ENCODE measurements around the gene CTSZ.

CTSZ gene

DNA sequence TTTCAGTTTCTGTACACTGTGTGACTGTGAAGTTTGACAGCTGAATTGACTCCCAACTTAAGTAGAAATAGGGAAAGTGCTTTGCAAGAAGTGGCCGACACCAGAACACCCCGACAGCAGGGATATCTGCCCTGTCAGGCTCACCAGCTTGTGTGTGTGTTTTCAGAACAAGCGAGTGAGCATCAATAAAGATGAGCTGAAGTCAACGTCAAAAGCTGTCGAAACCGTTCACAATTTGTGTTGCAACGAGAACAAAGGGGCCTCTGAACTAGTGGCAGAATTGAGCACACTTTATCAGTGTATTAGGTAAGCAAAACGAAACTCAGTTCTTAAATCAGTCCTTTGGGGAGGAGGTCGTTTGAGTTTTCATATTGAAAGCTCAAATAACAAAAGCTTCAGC, 15.3 kb downstream of the CTSZ start:
- Histone ChIP-seq H4K20me1 (ENCODE audit: insufficient read depth, low read length) (peaks cover 33% of the 10 kb centered on the region; the same call in 1 of the 2 replicates), H3K4me3 (ENCODE audit: low read depth in 1 of 2, low read length in 2 of 2) (no peak overlapping the region), H3K79me2 (ENCODE audit: insufficient read depth, low read length) (peaks cover 5% of the 10 kb centered on the region; the same call in 1 of the 2 replicates), H3K27ac (ENCODE audit: low read length) (no peak overlapping the region), H2AFZ (ENCODE audit: low read depth, low read length) (no peak overlapping the region), H3K9me3 (ENCODE audit: insufficient read depth, low read length, severe bottlenecking) (no peaks in the 10 kb centered on the region), H3K27me3 (ENCODE audit: insufficient read depth, low read length, poor library complexity) (no peaks in the 10 kb centered on the region), H3K9ac (ENCODE audit: low read depth, low read length) (no peak overlapping the region), H3K4me1 (ENCODE audit: insufficient read depth, low read length) (no peaks in the 10 kb centered on the region), H3K4me2 (ENCODE audit: insufficient read depth, low read length) (no peak overlapping the region), H3K36me3 (ENCODE audit: insufficient read depth, low read length) (peaks cover 95% of the 10 kb centered on the region)
- ATAC-seq (ENCODE audit: insufficient read depth, low read depth) (no peak), DNase-seq (no peak)
- TF ChIP-seq EZH2 (IDR thresholded peaks at IDR 0.05; ENCODE audit: borderline replicate concordance, low read depth, low read length, severe bottlenecking) = no peak
- TF ChIP-seq, protein P1, sequence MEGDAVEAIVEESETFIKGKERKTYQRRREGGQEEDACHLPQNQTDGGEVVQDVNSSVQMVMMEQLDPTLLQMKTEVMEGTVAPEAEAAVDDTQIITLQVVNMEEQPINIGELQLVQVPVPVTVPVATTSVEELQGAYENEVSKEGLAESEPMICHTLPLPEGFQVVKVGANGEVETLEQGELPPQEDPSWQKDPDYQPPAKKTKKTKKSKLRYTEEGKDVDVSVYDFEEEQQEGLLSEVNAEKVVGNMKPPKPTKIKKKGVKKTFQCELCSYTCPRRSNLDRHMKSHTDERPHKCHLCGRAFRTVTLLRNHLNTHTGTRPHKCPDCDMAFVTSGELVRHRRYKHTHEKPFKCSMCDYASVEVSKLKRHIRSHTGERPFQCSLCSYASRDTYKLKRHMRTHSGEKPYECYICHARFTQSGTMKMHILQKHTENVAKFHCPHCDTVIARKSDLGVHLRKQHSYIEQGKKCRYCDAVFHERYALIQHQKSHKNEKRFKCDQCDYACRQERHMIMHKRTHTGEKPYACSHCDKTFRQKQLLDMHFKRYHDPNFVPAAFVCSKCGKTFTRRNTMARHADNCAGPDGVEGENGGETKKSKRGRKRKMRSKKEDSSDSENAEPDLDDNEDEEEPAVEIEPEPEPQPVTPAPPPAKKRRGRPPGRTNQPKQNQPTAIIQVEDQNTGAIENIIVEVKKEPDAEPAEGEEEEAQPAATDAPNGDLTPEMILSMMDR (IDR thresholded peaks at IDR 0.05; ENCODE audit: borderline replicate concordance, extremely low read depth, low read length, poor library complexity, severe bottlenecking) = no peak

DNA sequence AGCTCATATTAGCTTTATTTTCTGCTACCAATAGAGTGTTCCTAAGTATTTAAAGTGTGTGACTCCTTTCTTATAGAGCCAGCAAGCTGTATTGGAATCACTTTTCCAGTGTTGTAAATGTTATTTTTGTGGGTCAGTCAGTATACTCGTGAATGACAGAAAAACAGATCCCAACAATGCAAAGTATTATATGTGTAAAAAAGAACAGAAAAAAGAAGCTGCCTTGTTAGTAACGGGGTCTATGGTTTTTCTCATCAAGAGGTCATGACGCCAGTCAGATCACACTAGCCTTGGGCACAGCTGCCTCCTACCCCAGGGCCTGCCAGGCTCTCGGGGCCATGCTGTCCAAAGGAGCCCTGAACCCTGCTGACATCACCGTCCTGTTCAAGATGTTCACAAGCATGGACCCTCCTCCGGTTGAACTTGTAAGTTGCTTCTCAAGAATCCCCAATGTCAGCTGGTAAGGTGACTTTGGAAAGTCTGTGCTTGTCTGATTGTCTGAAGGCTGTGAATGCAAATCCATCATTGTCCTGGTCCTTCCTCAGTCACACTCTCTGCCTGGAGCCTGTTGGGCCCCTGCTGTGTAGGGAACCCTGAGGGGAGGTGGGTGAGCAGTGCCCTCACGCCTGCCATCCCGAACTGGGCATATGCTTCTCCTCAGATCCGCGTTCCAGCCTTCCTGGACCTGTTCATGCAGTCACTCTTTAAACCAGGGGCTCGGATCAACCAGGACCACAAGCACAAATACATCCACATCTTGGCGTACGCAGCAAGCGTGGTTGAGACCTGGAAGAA, 16.2 kb downstream of the CTSZ start:
- TF ChIP-seq, protein P1 (IDR thresholded peaks at IDR 0.05; ENCODE audit: borderline replicate concordance, extremely low read depth, low read length, poor library complexity, severe bottlenecking) = no peak
- TF ChIP-seq EZH2 (IDR thresholded peaks at IDR 0.05; ENCODE audit: borderline replicate concordance, low read depth, low read length, severe bottlenecking) = no peak
- Histone ChIP-seq H3K4me2 (ENCODE audit: insufficient read depth, low read length) (no peak overlapping the region), H3K4me3 (ENCODE audit: low read depth in 1 of 2, low read length in 2 of 2) (no peak overlapping the region), H2AFZ (ENCODE audit: low read depth, low read length) (no peak overlapping the region), H3K36me3 (ENCODE audit: insufficient read depth, low read length) (peaks cover 98% of the 10 kb centered on the region), H3K9me3 (ENCODE audit: insufficient read depth, low read length, severe bottlenecking) (no peaks in the 10 kb centered on the region), H3K27me3 (ENCODE audit: insufficient read depth, low read length, poor library complexity) (no peaks in the 10 kb centered on the region), H4K20me1 (ENCODE audit: insufficient read depth, low read length) (peaks cover 36% of the 10 kb centered on the region; the same call in 1 of the 2 replicates), H3K79me2 (ENCODE audit: insufficient read depth, low read length) (peaks cover 14% of the 10 kb centered on the region), H3K4me1 (ENCODE audit: insufficient read depth, low read length) (no peaks in the 10 kb centered on the region), H3K9ac (ENCODE audit: low read depth, low read length) (no peak overlapping the region), H3K27ac (ENCODE audit: low read length) (no peak overlapping the region)
- DNase-seq (no peak), ATAC-seq (ENCODE audit: insufficient read depth, low read depth) (no peak)

DNA sequence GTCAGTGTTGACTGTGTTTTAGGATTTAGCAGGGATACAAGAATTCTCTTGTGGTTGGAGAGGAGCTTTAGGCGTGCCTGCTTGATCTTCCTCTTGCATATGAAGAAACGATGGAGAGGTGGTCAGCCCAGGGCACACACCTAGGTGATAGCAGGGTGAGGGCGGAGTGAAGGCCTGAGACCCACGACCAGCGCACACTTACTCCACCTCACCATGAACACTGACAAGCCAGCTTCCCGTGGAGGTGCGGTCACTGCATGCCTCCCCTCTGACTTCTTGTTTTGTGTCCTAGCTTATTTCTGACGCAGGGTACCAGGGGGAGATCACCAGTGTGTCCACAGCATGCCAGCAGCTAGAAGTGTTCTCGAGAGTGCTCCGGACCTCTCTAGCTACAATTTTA, 17.9 kb downstream of the CTSZ start:
- Histone ChIP-seq H3K9ac (ENCODE audit: low read depth, low read length) (no peak overlapping the region), H3K4me2 (ENCODE audit: insufficient read depth, low read length) (no peak overlapping the region), H3K27me3 (ENCODE audit: insufficient read depth, low read length, poor library complexity) (no peaks in the 10 kb centered on the region), H2AFZ (ENCODE audit: low read depth, low read length) (no peak overlapping the region), H3K4me1 (ENCODE audit: insufficient read depth, low read length) (peaks cover 3% of the 10 kb centered on the region; the same call in 1 of the 2 replicates), H4K20me1 (ENCODE audit: insufficient read depth, low read length) (peaks cover 49% of the 10 kb centered on the region), H3K9me3 (ENCODE audit: insufficient read depth, low read length, severe bottlenecking) (no peaks in the 10 kb centered on the region), H3K27ac (ENCODE audit: low read length) (no peak overlapping the region), H3K4me3 (ENCODE audit: low read depth in 1 of 2, low read length in 2 of 2) (no peak overlapping the region), H3K36me3 (ENCODE audit: insufficient read depth, low read length) (peaks cover 94% of the 10 kb centered on the region), H3K79me2 (ENCODE audit: insufficient read depth, low read length) (peaks cover 31% of the 10 kb centered on the region)
- no peak for DNase-seq
- no peak for ATAC-seq (ENCODE audit: insufficient read depth, low read depth)
- TF ChIP-seq, protein P1 (IDR thresholded peaks at IDR 0.05; ENCODE audit: borderline replicate concordance, extremely low read depth, low read length, poor library complexity, severe bottlenecking) = no peak
- no peak for TF ChIP-seq EZH2 (IDR thresholded peaks at IDR 0.05; ENCODE audit: borderline replicate concordance, low read depth, low read length, severe bottlenecking)

Data from DND-41 (cell line).